ENCODE data around the gene CTSW.
"Not testable (repeated sequence)": the region's sequence is repeated elsewhere in the genome, so short reads cannot be mapped to it uniquely, and the experiment has no call there.

Gene CTSW

DNA sequence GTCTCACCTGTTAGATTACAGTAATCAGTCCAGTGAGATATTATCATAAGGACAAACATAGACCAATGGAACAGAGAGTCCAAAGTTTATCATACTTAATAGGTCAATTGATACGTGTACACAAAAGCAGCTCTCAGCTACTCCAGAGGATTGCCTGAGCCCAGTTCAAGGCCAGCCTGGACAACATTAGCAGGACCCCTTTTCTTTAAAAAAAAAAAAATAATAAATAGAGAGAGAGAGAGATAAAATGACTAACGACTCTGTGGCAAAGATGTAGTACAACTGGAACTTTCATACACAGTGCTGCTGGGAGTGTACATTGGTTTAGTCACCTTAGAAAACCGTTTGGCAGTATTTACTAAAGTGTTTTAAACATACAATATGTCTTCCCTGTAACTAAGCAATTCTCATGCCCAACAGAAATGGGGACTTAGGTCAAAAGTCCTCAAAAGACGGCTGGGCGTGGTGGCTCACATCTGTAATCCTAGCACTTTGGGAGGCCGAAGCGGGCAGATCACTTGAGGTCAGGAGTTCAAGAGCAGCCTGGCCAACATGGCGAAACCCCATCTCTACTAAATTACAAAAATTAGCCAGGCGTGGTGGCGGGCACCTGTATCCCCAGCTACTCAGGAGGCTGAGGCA is 35.3 kb upstream of the CTSW start:
- TF ChIP-seq MYC (IDR thresholded peaks at IDR 0.05; ENCODE audit: low read depth, low read length) (no peak), POLR2A (IDR thresholded peaks at IDR 0.05; ENCODE audit: extremely low read depth, insufficient read length) (no peak)
- TF ChIP-seq, protein P1, sequence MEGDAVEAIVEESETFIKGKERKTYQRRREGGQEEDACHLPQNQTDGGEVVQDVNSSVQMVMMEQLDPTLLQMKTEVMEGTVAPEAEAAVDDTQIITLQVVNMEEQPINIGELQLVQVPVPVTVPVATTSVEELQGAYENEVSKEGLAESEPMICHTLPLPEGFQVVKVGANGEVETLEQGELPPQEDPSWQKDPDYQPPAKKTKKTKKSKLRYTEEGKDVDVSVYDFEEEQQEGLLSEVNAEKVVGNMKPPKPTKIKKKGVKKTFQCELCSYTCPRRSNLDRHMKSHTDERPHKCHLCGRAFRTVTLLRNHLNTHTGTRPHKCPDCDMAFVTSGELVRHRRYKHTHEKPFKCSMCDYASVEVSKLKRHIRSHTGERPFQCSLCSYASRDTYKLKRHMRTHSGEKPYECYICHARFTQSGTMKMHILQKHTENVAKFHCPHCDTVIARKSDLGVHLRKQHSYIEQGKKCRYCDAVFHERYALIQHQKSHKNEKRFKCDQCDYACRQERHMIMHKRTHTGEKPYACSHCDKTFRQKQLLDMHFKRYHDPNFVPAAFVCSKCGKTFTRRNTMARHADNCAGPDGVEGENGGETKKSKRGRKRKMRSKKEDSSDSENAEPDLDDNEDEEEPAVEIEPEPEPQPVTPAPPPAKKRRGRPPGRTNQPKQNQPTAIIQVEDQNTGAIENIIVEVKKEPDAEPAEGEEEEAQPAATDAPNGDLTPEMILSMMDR (IDR thresholded peaks at IDR 0.05; ENCODE audit: low read depth, low read length): no peak
- TF ChIP-seq, protein P2, sequence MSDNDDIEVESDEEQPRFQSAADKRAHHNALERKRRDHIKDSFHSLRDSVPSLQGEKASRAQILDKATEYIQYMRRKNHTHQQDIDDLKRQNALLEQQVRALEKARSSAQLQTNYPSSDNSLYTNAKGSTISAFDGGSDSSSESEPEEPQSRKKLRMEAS (IDR thresholded peaks at IDR 0.05; ENCODE audit: low read depth, low read length): no peak
- DNase-seq (ENCODE audit: low read depth): no peak
- no peak overlapping the region for H3K4me3 ChIP-seq (ENCODE audit: low read depth, low read length)

DNA sequence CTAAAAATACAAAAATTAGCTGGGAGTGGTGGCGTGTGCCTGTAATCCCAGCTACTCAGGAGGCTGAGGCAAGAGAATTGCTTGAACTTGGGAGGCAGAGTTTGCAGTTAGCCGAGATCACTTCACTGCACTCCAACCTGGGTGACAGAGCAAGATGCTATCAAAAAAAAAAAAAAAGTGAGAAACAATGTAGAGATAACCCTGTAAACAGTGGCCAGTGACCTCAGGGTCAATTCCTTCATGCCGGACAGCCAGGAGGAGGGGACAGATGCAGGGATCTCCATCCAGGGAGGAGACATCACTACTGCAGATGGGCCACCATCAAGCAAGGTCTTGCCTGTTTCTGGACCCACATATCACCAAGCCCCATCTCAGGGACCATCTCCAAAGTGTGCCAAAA is 31.9 kb upstream of the CTSW start:
- no peak for DNase-seq (ENCODE audit: low read depth)
- TF ChIP-seq, protein P2 (IDR thresholded peaks at IDR 0.05; ENCODE audit: low read depth, low read length): no peak
- TF ChIP-seq POLR2A (IDR thresholded peaks at IDR 0.05; ENCODE audit: extremely low read depth, insufficient read length) (no peak), MYC (IDR thresholded peaks at IDR 0.05; ENCODE audit: low read depth, low read length) (no peak)
- no peak overlapping the region for H3K4me3 ChIP-seq (ENCODE audit: low read depth, low read length)

DNA sequence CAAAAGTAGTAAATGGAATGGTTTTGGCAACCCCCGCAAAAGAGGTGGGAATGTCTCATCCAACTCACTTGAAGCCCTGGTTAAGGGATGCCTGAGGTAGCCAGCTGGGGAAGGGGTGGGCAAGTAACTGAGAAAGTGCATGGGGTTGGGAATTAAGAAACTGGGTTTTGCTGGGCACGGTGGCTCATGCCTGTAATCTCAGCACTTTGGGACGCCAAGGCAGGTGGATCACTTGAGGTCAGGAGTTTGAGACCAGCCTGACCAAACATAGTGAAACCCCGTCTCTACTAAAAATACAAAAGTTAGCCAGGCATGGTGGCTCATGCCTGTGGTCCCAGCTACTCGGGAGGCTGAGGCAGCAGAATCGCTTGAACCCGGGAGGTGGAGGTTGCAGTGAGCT is 30.9 kb upstream of the CTSW start:
- not testable (repeated sequence) for H3K4me3 ChIP-seq (ENCODE audit: low read depth, low read length); DNase-seq (ENCODE audit: low read depth)

DNA sequence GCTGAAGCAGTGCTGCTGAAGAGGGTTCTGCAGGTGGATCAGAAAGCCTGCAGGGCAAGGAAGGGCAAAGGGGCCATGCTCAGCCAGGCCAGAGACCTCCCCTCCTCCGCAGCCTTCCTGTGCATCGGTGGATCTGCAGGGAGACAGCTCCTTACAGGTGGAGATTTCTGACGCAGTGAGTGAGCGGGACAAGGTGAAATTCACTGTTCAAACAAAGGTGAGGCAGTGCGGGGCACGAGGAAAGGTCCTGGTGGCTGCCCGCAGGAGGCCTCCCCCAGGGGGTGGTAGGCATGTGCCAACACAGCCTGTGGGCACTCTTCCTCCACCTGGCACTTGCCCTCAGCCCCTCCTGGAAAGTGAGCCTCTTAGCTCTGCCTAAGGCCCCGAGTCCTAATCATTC is 30.3 kb upstream of the CTSW start:
- TF ChIP-seq, protein P2 (IDR thresholded peaks at IDR 0.05; ENCODE audit: low read depth, low read length): no peak
- TF ChIP-seq MYC (IDR thresholded peaks at IDR 0.05; ENCODE audit: low read depth, low read length) (no peak), POLR2A (IDR thresholded peaks at IDR 0.05; ENCODE audit: extremely low read depth, insufficient read length) (no peak)
- TF ChIP-seq, protein P1 (IDR thresholded peaks at IDR 0.05; ENCODE audit: low read depth, low read length): no peak
- H3K4me3 ChIP-seq (ENCODE audit: low read depth, low read length): no peak overlapping the region
- no peak for DNase-seq (ENCODE audit: low read depth)

DNA sequence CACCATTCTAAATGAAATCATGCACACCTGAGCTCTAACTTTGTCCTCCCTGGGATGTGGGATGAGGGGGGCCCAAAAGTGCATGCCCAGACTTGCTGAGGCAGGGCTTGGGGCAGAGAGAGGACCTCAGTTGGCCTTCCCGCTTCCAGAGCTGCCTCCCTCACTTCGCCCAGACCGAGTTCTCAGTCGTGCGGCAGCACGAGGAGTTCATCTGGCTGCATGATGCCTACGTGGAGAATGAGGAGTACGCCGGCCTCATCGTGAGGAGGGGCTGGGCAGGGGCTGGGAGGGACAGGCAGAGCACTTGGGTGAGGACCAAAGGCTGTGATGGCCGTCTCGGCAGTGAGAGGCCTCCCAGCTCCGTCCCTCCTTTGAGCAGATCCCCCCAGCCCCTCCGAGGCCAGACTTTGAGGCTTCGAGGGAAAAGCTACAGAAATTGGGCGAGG is 29.8 kb upstream of the CTSW start:
- no peak overlapping the region for H3K4me3 ChIP-seq (ENCODE audit: low read depth, low read length)
- TF ChIP-seq POLR2A (IDR thresholded peaks at IDR 0.05; ENCODE audit: extremely low read depth, insufficient read length) (no peak), MYC (IDR thresholded peaks at IDR 0.05; ENCODE audit: low read depth, low read length) (no peak)
- TF ChIP-seq, protein P1 (IDR thresholded peaks at IDR 0.05; ENCODE audit: low read depth, low read length): no peak
- TF ChIP-seq, protein P2 (IDR thresholded peaks at IDR 0.05; ENCODE audit: low read depth, low read length): no peak
- DNase-seq (ENCODE audit: low read depth): no peak

DNA sequence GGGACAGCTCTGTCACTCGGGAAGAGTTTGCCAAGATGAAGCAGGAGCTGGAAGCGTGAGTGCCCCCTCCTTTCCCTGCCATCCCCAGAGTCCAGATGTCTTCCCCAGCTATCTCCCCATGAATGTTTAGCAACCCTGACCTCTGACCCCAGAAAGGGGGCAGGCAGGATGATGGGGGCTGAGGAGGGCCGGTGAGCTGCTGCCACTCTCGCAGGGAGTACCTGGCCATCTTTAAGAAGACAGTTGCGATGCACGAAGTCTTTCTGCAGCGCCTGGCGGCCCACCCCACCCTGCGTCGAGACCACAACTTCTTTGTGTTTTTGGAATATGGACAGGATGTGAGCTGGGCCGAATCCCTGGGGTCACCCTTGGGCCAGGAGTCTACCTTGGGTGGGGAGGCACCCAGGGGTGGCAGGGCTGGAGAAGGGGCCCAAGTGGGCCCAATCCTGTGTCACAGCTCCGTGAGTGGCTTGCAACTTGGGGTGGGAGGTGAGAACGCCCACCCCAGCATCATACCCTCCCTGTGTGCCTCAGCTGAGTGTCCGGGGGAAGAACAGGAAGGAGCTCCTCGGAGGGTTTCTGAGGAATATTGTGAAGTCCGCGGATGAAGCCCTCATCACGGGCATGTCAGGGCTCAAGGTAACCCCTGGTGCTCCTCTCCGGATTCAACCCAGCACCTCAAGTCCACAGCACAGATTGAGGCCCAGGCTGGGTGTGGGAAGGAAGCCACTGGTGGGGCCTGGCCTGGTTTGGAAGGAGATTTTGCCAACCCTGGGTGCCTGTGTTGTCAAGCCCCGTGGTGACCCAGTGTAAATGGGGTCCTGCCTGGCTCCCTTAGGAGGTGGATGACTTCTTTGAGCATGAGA is 29.2 kb upstream of the CTSW start:
- no peak overlapping the region for H3K4me3 ChIP-seq (ENCODE audit: low read depth, low read length)
- TF ChIP-seq POLR2A (IDR thresholded peaks at IDR 0.05; ENCODE audit: extremely low read depth, insufficient read length) (no peak), MYC (IDR thresholded peaks at IDR 0.05; ENCODE audit: low read depth, low read length) (no peak)
- TF ChIP-seq, protein P1 (IDR thresholded peaks at IDR 0.05; ENCODE audit: low read depth, low read length): no peak
- TF ChIP-seq, protein P2 (IDR thresholded peaks at IDR 0.05; ENCODE audit: low read depth, low read length): no peak
- DNase-seq (ENCODE audit: low read depth): no peak
